Measurements from ENCODE around the gene LAMA5.

Gene LAMA5

GRCh38 chr20:62396367-62397239 is 29.5 kb upstream of the LAMA5 start:
- no peak for DNase-seq
- no peak for TF ChIP-seq GATA1 (IDR thresholded peaks at IDR 0.05; ENCODE audit: low read depth, low read length)
- no peak for TF ChIP-seq POLR2A (IDR thresholded peaks at IDR 0.05; ENCODE audit: low read length)

- no peak for TF ChIP-seq POLR2A (IDR thresholded peaks at IDR 0.05; ENCODE audit: low read length)
- no peak for TF ChIP-seq GATA1 (IDR thresholded peaks at IDR 0.05; ENCODE audit: low read depth, low read length)
- no peak for DNase-seq
Observed at GRCh38 chr20:62395311-62396242, 28.5 kb upstream of the LAMA5 start.

- no peak for DNase-seq
- TF ChIP-seq GATA1 (IDR thresholded peaks at IDR 0.05; ENCODE audit: low read depth, low read length) (no peak), POLR2A (IDR thresholded peaks at IDR 0.05; ENCODE audit: low read length) (no peak)
Observed at GRCh38 chr20:62394248-62395245, 27.4 kb upstream of the LAMA5 start.

GRCh38 chr20:62393830-62394229 is 26.7 kb upstream of the LAMA5 start:
- TF ChIP-seq POLR2A (IDR thresholded peaks at IDR 0.05; ENCODE audit: low read length): no peak
- no peak for TF ChIP-seq GATA1 (IDR thresholded peaks at IDR 0.05; ENCODE audit: low read depth, low read length)
- DNase-seq: no peak

GRCh38 chr20:62393335-62393665 is 26.2 kb upstream of the LAMA5 start:
- TF ChIP-seq GATA1 (IDR thresholded peaks at IDR 0.05; ENCODE audit: low read depth, low read length) (no peak), POLR2A (IDR thresholded peaks at IDR 0.05; ENCODE audit: low read length) (no peak)
- no peak for DNase-seq

- no peak for TF ChIP-seq GATA1 (IDR thresholded peaks at IDR 0.05; ENCODE audit: low read depth, low read length)
- no peak for TF ChIP-seq POLR2A (IDR thresholded peaks at IDR 0.05; ENCODE audit: low read length)
- no peak for DNase-seq
Observed at GRCh38 chr20:62392621-62393334, 25.7 kb upstream of the LAMA5 start.

GRCh38 chr20:62392077-62392418 is 24.9 kb upstream of the LAMA5 start:
- no peak for DNase-seq
- TF ChIP-seq GATA1 (IDR thresholded peaks at IDR 0.05; ENCODE audit: low read depth, low read length) (no peak), POLR2A (IDR thresholded peaks at IDR 0.05; ENCODE audit: low read length) (no peak)

GRCh38 chr20:62391165-62392076 is 24.3 kb upstream of the LAMA5 start:
- DNase-seq: no peak
- TF ChIP-seq GATA1 (IDR thresholded peaks at IDR 0.05; ENCODE audit: low read depth, low read length): no peak
- no peak for TF ChIP-seq POLR2A (IDR thresholded peaks at IDR 0.05; ENCODE audit: low read length)

- DNase-seq: no peak
- no peak for TF ChIP-seq GATA1 (IDR thresholded peaks at IDR 0.05; ENCODE audit: low read depth, low read length)
- TF ChIP-seq POLR2A (IDR thresholded peaks at IDR 0.05; ENCODE audit: low read length): no peak
Observed at GRCh38 chr20:62390317-62391164, 23.4 kb upstream of the LAMA5 start.

GRCh38 chr20:62389601-62390087 is 22.5 kb upstream of the LAMA5 start:
- no peak for DNase-seq
- no peak for TF ChIP-seq GATA1 (IDR thresholded peaks at IDR 0.05; ENCODE audit: low read depth, low read length)
- TF ChIP-seq POLR2A (IDR thresholded peaks at IDR 0.05; ENCODE audit: low read length): no peak

All from erythroblast (primary cell).